Motor neuron (in vitro differentiated cells): Measurements from ENCODE around the gene CCDC106. TPM values are rescaled to one million over a fixed set of nuclear protein-coding genes. Genes with fewer than 3 reads are reported as not detected.

Experiments
- ATAC-seq, 8 experiments: fragments of 200-7000 bp; cut with Tn5 transposase; replicated peaks in 6 of 8; 2 replicates each; pipeline ENCODE4 v1.8.0; 2021; ENCODE audit warnings: mild to moderate bottlenecking in 8 of 8, moderate library complexity in 8 of 8
- H3K27ac ChIP-seq, 2 donors: fragments of 250-450 bp; sonication (Bioruptor Pico); 2 replicates each; pipeline ENCODE4 v1.9.0; 2021; ENCODE audit warnings: antibody characterized with exemption in 2 of 2, mild to moderate bottlenecking in 2 of 2, moderate library complexity in 1 of 2
- H3K4me1 ChIP-seq, 2 donors: fragments of 250-450 bp; sonication (Bioruptor Pico); replicated peaks in 1 of 2; 2 replicates each; pipeline ENCODE4 v1.6.1; 2021; ENCODE audit warnings: antibody characterized with exemption in 2 of 2, mild to moderate bottlenecking in 2 of 2, moderate library complexity in 1 of 2
- H3K4me3 ChIP-seq, 5 donors: fragments of 250-450 bp; sonication (Bioruptor Pico); 2 replicates each; pipeline ENCODE4 v1.9.0; 2021; ENCODE audit warnings: antibody characterized with exemption in 5 of 5, mild to moderate bottlenecking in 5 of 5, moderate library complexity in 4 of 5
- WGBS, 10 experiments: fragments of 450-650 bp; shearing (Covaris generic); methylation state at CpG; one replicate each; pipeline ENCODE4 v1.0.0; 2022; 5-methylcytosine and 5-hydroxymethylcytosine counted together
- in situ Hi-C, 9 experiments: fragments of 400-800 bp; cut with MboI; loops; one replicate each; pipeline ENCODE4 v1.15.0; 2021; ENCODE audit warnings: low sequenced_read_pairs in 9 of 9, low pct_unique_long_range_greater_than_20kb in 2 of 9; ENCODE audit not compliant: unreplicated experiment in 9 of 9
- total RNA-seq, 8 experiments: library from RNA; unstranded; fragments of 300-600 nt; gene quantifications; 2 replicates each; pipeline versions ENCODE4 v1.2.3 to v1.2.4, GENCODE V29; 2022

The CCDC106 gene
- total RNA-seq, 8 experiments from 2014 or later, result 9.8 to 23.6 (median 13.6) TPM

- peak within 1 kb of the TSS; percentile 58 to 84 (median 72) for H3K4me3 ChIP-seq
- peak within 1 kb of the TSS; percentile 91 to 97 for H3K27ac ChIP-seq
- WGBS, 10 experiments, result 0 to 7% (median 4%) methylated on average over 1 to 7 of the region's 44 CpGs; no CpG with 5 or more reads in 5 of the 10 experiments
Observed at GRCh38 chr19:55605637-55606470, 42.2 kb upstream of the CCDC106 start, which contains the start of gene ZNF865. TSS of gene ZNF865 (plus strand) at chr19:55605647. CDS start at chr19:55613619, 7,972 bp downstream.

GRCh38 chr19:55606471-55606787 lies 41.6 kb upstream of the CCDC106 start:
- Histone ChIP-seq H3K4me1 (peaks cover 3 to 11% of the 10 kb centered on the region in 2 donors), H3K27ac (peak overlapping the region in 1 of 2 donors; percentile 97), H3K4me3 (peak overlapping the region; percentile 58 to 84 (median 72))
- no peak for ATAC-seq
- in situ Hi-C loops, result loop anchor here in 1 of 9 experiments (10.0 kb wide), 1 partner anchor 92 kb away; no protein-coding TSS in a partner anchor
- WGBS, 10 experiments, result 7 to 20% (median 17%) methylated on average over 1 to 11 of the region's 12 CpGs; no CpG with 5 or more reads in 5 of the 10 experiments

More at GRCh38 chr19:55605637-55606470, 42.2 kb upstream of the CCDC106 start, which contains the start of gene ZNF865:
- in situ Hi-C loops, result loop anchor here in 1 of 9 experiments (10.0 kb wide), 1 partner anchor 91 kb away; no protein-coding TSS in a partner anchor
- peak; percentile 36 to 56 (median 42) for ATAC-seq
- H3K4me1 ChIP-seq, result peaks cover 6 to 14% of the 10 kb centered on the region in 2 donors

- H3K4me1 ChIP-seq, result peaks cover 3 to 11% of the 10 kb centered on the region in 2 donors
- in situ Hi-C loops, result loop anchor here in 1 of 9 experiments (10.0 kb wide), 1 partner anchor 92 kb away; no protein-coding TSS in a partner anchor
- 67 to 95% (median 76%) methylated on average over 2 to 8 of the region's 9 CpGs; no CpG with 5 or more reads in 3 of the 10 experiments for WGBS, 10 experiments
- H3K4me3 ChIP-seq, result peak overlapping the region in 4 of 5 donors; percentile 61 to 84 (median 74)
- ATAC-seq, result no peak
- no peak overlapping the region for H3K27ac ChIP-seq
Observed at GRCh38 chr19:55606817-55607216, 41.2 kb upstream of the CCDC106 start.

- H3K4me1 ChIP-seq, result peaks cover under 1 to 7% of the 10 kb centered on the region in 2 donors
- 40 to 100% (median 91%) methylated on average over 1 to 5 of the region's 5 CpGs; no CpG with 5 or more reads in 3 of the 10 experiments for WGBS, 10 experiments
- no peak overlapping the region for H3K4me3 ChIP-seq
- no peak for ATAC-seq
- H3K27ac ChIP-seq, result no peak overlapping the region
- in situ Hi-C loops, result loop anchor here in 1 of 9 experiments (10.0 kb wide), 1 partner anchor 95 kb away; no protein-coding TSS in a partner anchor
Observed at GRCh38 chr19:55609326-55609725, 38.7 kb upstream of the CCDC106 start.

GRCh38 chr19:55611300-55611982 lies 36.6 kb upstream of the CCDC106 start:
- no peak for ATAC-seq
- WGBS, 10 experiments, result 0 to 100% (median 77%) methylated on average over 1 to 4 of the region's 15 CpGs; no CpG with 5 or more reads in 4 of the 10 experiments
- H3K4me1 ChIP-seq, result peaks cover 0 to 5% of the 10 kb centered on the region in 2 donors
- in situ Hi-C loops, result no loop called here
- no peak overlapping the region for H3K4me3 ChIP-seq
- peak overlapping the region in 1 of 2 donors; percentile 20 for H3K27ac ChIP-seq

- ATAC-seq, result no peak
- no peak overlapping the region for H3K4me3 ChIP-seq
- H3K4me1 ChIP-seq, result no peaks in the 10 kb centered on the region
- no peak overlapping the region for H3K27ac ChIP-seq
- WGBS, 10 experiments, result 86 to 100% (median 100%) methylated on average over 1 to 2 of the region's 3 CpGs; no CpG with 5 or more reads in 2 of the 10 experiments
- in situ Hi-C loops, result no loop called here
Observed at GRCh38 chr19:55611983-55612645, 35.9 kb upstream of the CCDC106 start.

GRCh38 chr19:55613396-55613795 lies 34.6 kb upstream of the CCDC106 start:
- no CpG with 5 or more reads among the region's 27 CpGs for WGBS, 10 experiments
- in situ Hi-C loops, result no loop called here
- ATAC-seq, result peak in 2 of 8 experiments; percentile 8 to 11
- Histone ChIP-seq H3K27ac (no peak overlapping the region), H3K4me1 (no peaks in the 10 kb centered on the region), H3K4me3 (no peak overlapping the region)

GRCh38 chr19:55613930-55614710 lies 33.9 kb upstream of the CCDC106 start:
- no CpG with 5 or more reads among the region's 75 CpGs for WGBS, 10 experiments
- in situ Hi-C loops, result no loop called here
- Histone ChIP-seq H3K4me3 (no peak overlapping the region), H3K4me1 (no peaks in the 10 kb centered on the region), H3K27ac (no peak overlapping the region)
- ATAC-seq, result peak in 4 of 8 experiments; percentile 12 to 19 (median 14)

GRCh38 chr19:55614711-55615542 lies 33.1 kb upstream of the CCDC106 start:
- H3K27ac ChIP-seq, result no peak overlapping the region
- WGBS, 10 experiments, result 100% methylated on average over 1 of the region's 98 CpGs; no CpG with 5 or more reads in 9 of the 10 experiments
- H3K4me3 ChIP-seq, result no peak overlapping the region
- H3K4me1 ChIP-seq, result no peaks in the 10 kb centered on the region
- peak in 4 of 8 experiments; percentile 8 to 21 (median 13) for ATAC-seq
- in situ Hi-C loops, result no loop called here

- whole genome bisulfite sequencing, 10 experiments, result 90 to 100% (median 100%) methylated on average over 4 to 8 of the region's 88 CpGs; no CpG with 5 or more reads in 7 of the 10 experiments
Observed at GRCh38 chr19:55615543-55616394, 32.2 kb upstream of the CCDC106 start.

More at GRCh38 chr19:55615543-55616394, 32.2 kb upstream of the CCDC106 start:
- peak in 1 of 8 experiments; percentile 14 for ATAC-seq
- H3K4me3 ChIP-seq, result no peak overlapping the region
- H3K4me1 ChIP-seq, result no peaks in the 10 kb centered on the region
- no peak overlapping the region for H3K27ac ChIP-seq
- in situ Hi-C loops, result no loop called here
